Nephron progenitor cell (in vitro differentiated cells): ENCODE data around the gene PRCD.
"Not testable (repeated sequence)": the region's sequence is repeated elsewhere in the genome, so short reads cannot be mapped to it uniquely, and the experiment has no call there.

ENCODE experiments used
- DNase-seq: peaks from one replicate; pipeline ENCODE4 v3.0.0; 2021
- H3K27ac Mint-ChIP-seq: 2 replicates; pipeline ENCODE4 v1.8.0; 2021; ENCODE audit warnings: mild to moderate bottlenecking, moderate library complexity, mixed read lengths
- H3K27me3 Mint-ChIP-seq: 2 replicates; pipeline ENCODE4 v1.8.0; 2021; ENCODE audit warnings: mild to moderate bottlenecking, low read depth, mixed read lengths; ENCODE audit not compliant: poor library complexity
- H3K36me3 Mint-ChIP-seq: 2 replicates; pipeline ENCODE4 v1.8.0; 2021; ENCODE audit warnings: low read depth, mixed read lengths
- H3K4me1 Mint-ChIP-seq: 2 replicates; pipeline ENCODE4 v1.8.0; 2021; ENCODE audit warnings: mixed read lengths
- H3K4me3 Mint-ChIP-seq: 2 replicates; pipeline ENCODE4 v1.8.0; 2021; ENCODE audit warnings: mild to moderate bottlenecking, moderate library complexity, mixed read lengths
- H3K9me3 Mint-ChIP-seq: 2 replicates; pipeline ENCODE4 v1.8.0; 2021; ENCODE audit warnings: mild to moderate bottlenecking, moderate library complexity, mixed read lengths
- CTCF ChIP-seq: fragments of 200-600 bp; sonication (generic); IDR thresholded peaks from 2 replicates; pipeline ENCODE4 v1.5.0; 2021; ENCODE audit warnings: antibody characterized with exemption

The PRCD gene

GRCh38 chr17:76530811-76531485 is 8.9 kb upstream of the PRCD start:
- Mint-ChIP-seq H3K27me3 (peaks cover 19% of the 10 kb centered on the region), H3K4me1 (peaks cover 73% of the 10 kb centered on the region), H3K9me3 (no peaks in the 10 kb centered on the region), H3K36me3 (no peaks in the 10 kb centered on the region), H3K4me3 (no peak overlapping the region), H3K27ac (no peak overlapping the region)
- no peak for DNase-seq
- no peak for TF ChIP-seq CTCF

DNA sequence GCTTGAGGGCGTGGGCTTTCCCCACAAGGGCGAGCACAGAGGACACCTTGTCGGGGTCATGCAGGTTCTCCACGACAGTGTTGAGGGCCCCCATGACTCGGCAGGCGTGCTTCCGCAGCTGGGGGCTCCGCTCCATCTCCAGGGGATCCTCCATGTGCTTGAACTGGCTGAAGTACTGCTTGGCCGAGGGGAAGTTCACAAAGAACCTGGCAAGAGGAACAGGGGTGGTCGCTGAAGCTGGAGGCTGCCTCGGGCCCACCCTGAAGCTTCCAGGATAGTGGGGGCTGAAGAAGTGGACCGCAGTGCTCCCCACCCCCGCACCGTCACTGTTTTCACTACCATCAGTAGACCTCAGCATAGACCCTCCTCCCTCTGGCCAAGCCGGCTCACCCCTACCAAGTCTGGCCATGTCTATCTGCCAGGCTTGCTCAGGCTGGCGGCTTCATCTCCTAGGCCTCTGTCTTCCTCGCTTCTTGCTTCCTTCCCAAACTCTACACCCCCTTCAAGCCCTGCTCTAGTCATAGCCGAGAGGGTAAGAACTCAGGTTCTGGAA is 8.3 kb upstream of the PRCD start:
- Mint-ChIP-seq H3K27me3 (peaks cover 25% of the 10 kb centered on the region), H3K4me1 (peaks cover 73% of the 10 kb centered on the region), H3K4me3 (peak overlapping the region; percentile 34), H3K36me3 (no peaks in the 10 kb centered on the region), H3K27ac (peak overlapping the region; percentile 89), H3K9me3 (no peaks in the 10 kb centered on the region)
- no peak for TF ChIP-seq CTCF
- no peak for DNase-seq

GRCh38 chr17:76532072-76532651 is 7.7 kb upstream of the PRCD start:
- no peaks in the 10 kb centered on the region for H3K36me3 Mint-ChIP-seq
- no peaks in the 10 kb centered on the region for H3K9me3 Mint-ChIP-seq
- H3K27me3 Mint-ChIP-seq, result peaks cover 31% of the 10 kb centered on the region
- H3K27ac Mint-ChIP-seq, result peak overlapping the region; percentile 89
- H3K4me3 Mint-ChIP-seq, result peak overlapping the region; percentile 34
- no peak for DNase-seq
- H3K4me1 Mint-ChIP-seq, result peaks cover 71% of the 10 kb centered on the region
- no peak for TF ChIP-seq CTCF

- peaks cover 44% of the 10 kb centered on the region for H3K27me3 Mint-ChIP-seq
Measured at GRCh38 chr17:76533640-76534359, 6.0 kb upstream of the PRCD start.

GRCh38 chr17:76534831-76535732 is 4.8 kb upstream of the PRCD start:
- Mint-ChIP-seq H3K4me1 (peaks cover 57% of the 10 kb centered on the region), H3K36me3 (no peaks in the 10 kb centered on the region), H3K27me3 (peaks cover 54% of the 10 kb centered on the region), H3K4me3 (peak overlapping the region; percentile 6), H3K27ac (peak overlapping the region; percentile 88), H3K9me3 (no peaks in the 10 kb centered on the region)
- no peak for DNase-seq
- no peak for TF ChIP-seq CTCF

More at GRCh38 chr17:76533640-76534359, 6.0 kb upstream of the PRCD start:
- H3K4me3 Mint-ChIP-seq, DNase-seq, H3K27ac Mint-ChIP-seq, H3K9me3 Mint-ChIP-seq, H3K36me3 Mint-ChIP-seq: not testable (repeated sequence)
- H3K4me1 Mint-ChIP-seq, result peaks cover 60% of the 10 kb centered on the region
